DND-41 (cell line): ENCODE results near the gene DDIT4.
A peak's percentile ranks its signal among the peaks of the same experiment; 100 is the strongest.

Experiments used
- ATAC-seq: fragments of 200-7000 bp; cut with Tn5 transposase; 3 replicates; pipeline ENCODE4 v1.9.1; 2021; ENCODE audit warnings: low read depth; ENCODE audit not compliant: insufficient read depth
- DNase-seq: peaks from one replicate; pipeline ENCODE4 v3.0.0-alpha.2; 2020
- H2AFZ ChIP-seq: 2 replicates; pipeline ENCODE4 v1.6.0; 2012; ENCODE audit warnings: low read depth, low read length
- H3K27ac ChIP-seq: 2 replicates; pipeline ENCODE4 v1.5.1; 2012; ENCODE audit warnings: low read length, inconsistent platforms
- H3K27me3 ChIP-seq: fragments of 200-600 bp; sonication (generic); 2 replicates; pipeline ENCODE4 v1.6.0; 2012; ENCODE audit warnings: low read length, mild to moderate bottlenecking, inconsistent platforms; ENCODE audit not compliant: insufficient read depth, poor library complexity
- H3K36me3 ChIP-seq: 2 replicates; pipeline ENCODE4 v1.5.1; 2012; ENCODE audit warnings: low read length, inconsistent platforms; ENCODE audit not compliant: insufficient read depth
- H3K4me1 ChIP-seq: 2 replicates; pipeline ENCODE4 v1.5.1; 2012; ENCODE audit warnings: mild to moderate bottlenecking, low read length; ENCODE audit not compliant: insufficient read depth
- H3K4me2 ChIP-seq: 2 replicates; pipeline ENCODE4 v1.6.0; 2012; ENCODE audit warnings: mild to moderate bottlenecking, moderate library complexity, low read length, inconsistent platforms; ENCODE audit not compliant: insufficient read depth
- H3K4me3 ChIP-seq, 2 experiments: fragments of 200-600 bp in 1 of 2; shearing (Covaris generic) in 1 of 2; 2 replicates each; pipeline ENCODE4 v1.5.1; 2012 to 2016; ENCODE audit warnings: inconsistent platforms in 2 of 2, low read length in 2 of 2, mild to moderate bottlenecking in 2 of 2, low read depth in 1 of 2, moderate library complexity in 1 of 2
- H3K79me2 ChIP-seq: 2 replicates; pipeline ENCODE4 v1.6.0; 2012; ENCODE audit warnings: low read length, inconsistent platforms; ENCODE audit not compliant: insufficient read depth
- H3K9ac ChIP-seq: 2 replicates; pipeline ENCODE4 v1.6.0; 2012; ENCODE audit warnings: low read depth, mild to moderate bottlenecking, inconsistent platforms, low read length, moderate library complexity
- H3K9me3 ChIP-seq: 2 replicates; pipeline ENCODE4 v1.5.1; 2012; ENCODE audit warnings: low read length, moderate library complexity, mild to moderate bottlenecking, inconsistent platforms; ENCODE audit not compliant: insufficient read depth, severe bottlenecking
- H4K20me1 ChIP-seq: 2 replicates; pipeline ENCODE4 v1.6.0; 2012; ENCODE audit warnings: low read length; ENCODE audit not compliant: insufficient read depth
- CTCF ChIP-seq: IDR thresholded peaks from 2 replicates; pipeline ENCODE4 v1.5.1; 2012; ENCODE audit warnings: borderline replicate concordance, low read length, moderate library complexity, mild to moderate bottlenecking; ENCODE audit not compliant: poor library complexity, severe bottlenecking; ENCODE audit errors: extremely low read depth
- EZH2 ChIP-seq: IDR thresholded peaks from 3 replicates; pipeline ENCODE4 v1.6.1; 2012; ENCODE audit warnings: borderline replicate concordance, low read depth, mild to moderate bottlenecking, moderate library complexity, low read length, inconsistent platforms; ENCODE audit not compliant: severe bottlenecking

Gene DDIT4

GRCh38 chr10:72259491-72260238 is 14.1 kb upstream of the DDIT4 start:
- TF ChIP-seq EZH2 (no peak), CTCF (peak; percentile 35)
- H4K20me1 ChIP-seq, result no peaks in the 10 kb centered on the region
- H3K4me3 ChIP-seq, result peak overlapping the region in 1 of 2 experiments; percentile 52; a peak in 2 of 4 replicates
- H3K4me2 ChIP-seq, result peak overlapping the region; percentile 70
- H3K36me3 ChIP-seq, result no peaks in the 10 kb centered on the region
- H2AFZ ChIP-seq, result peak overlapping the region; percentile 56
- no peaks in the 10 kb centered on the region for H3K27me3 ChIP-seq
- H3K9me3 ChIP-seq, result no peaks in the 10 kb centered on the region
- H3K79me2 ChIP-seq, result no peaks in the 10 kb centered on the region
- H3K9ac ChIP-seq, result peak overlapping the region; percentile 67
- DNase-seq (peak; percentile 33), ATAC-seq (no peak)
- H3K27ac ChIP-seq, result peak overlapping the region; percentile 90
- H3K4me1 ChIP-seq, result peaks cover 69% of the 10 kb centered on the region

GRCh38 chr10:72260239-72260975 is 13.3 kb upstream of the DDIT4 start:
- Histone ChIP-seq H2AFZ (peak overlapping the region; percentile 56), H3K79me2 (no peaks in the 10 kb centered on the region)

GRCh38 chr10:72260976-72261783 is 12.5 kb upstream of the DDIT4 start:
- Histone ChIP-seq H2AFZ (peak overlapping the region; percentile 35; the same call in 1 of the 2 replicates), H3K4me3 (peak overlapping the region in 1 of 2 experiments; percentile 52; a peak in 3 of 4 replicates), H3K27me3 (no peaks in the 10 kb centered on the region), H3K27ac (peak overlapping the region; percentile 90), H3K79me2 (no peaks in the 10 kb centered on the region), H3K9ac (peak overlapping the region; percentile 67), H3K9me3 (no peaks in the 10 kb centered on the region), H3K4me2 (peak overlapping the region; percentile 70), H3K4me1 (peaks cover 79% of the 10 kb centered on the region), H3K36me3 (no peaks in the 10 kb centered on the region), H4K20me1 (no peaks in the 10 kb centered on the region)
- peak; percentile 71 for TF ChIP-seq CTCF
- no peak for TF ChIP-seq EZH2
- ATAC-seq (peak; percentile 70), DNase-seq (peak; percentile 92)

More at GRCh38 chr10:72260239-72260975, 13.3 kb upstream of the DDIT4 start:
- TF ChIP-seq EZH2 (no peak), CTCF (no peak)
- Histone ChIP-seq H3K9ac (peak overlapping the region; percentile 67), H3K4me3 (peak overlapping the region; percentile 0 to 52; a peak in 3 of 4 replicates), H3K4me2 (peak overlapping the region; percentile 70), H3K9me3 (no peaks in the 10 kb centered on the region), H3K27me3 (no peaks in the 10 kb centered on the region), H4K20me1 (no peaks in the 10 kb centered on the region), H3K27ac (peak overlapping the region; percentile 90), H3K36me3 (no peaks in the 10 kb centered on the region), H3K4me1 (peaks cover 72% of the 10 kb centered on the region)
- DNase-seq (no peak), ATAC-seq (peak; percentile 76)
